Lower leg skin (tissue), 3 donors: Measurements from ENCODE around the gene BPIFB6.

ENCODE experiments used
- POLR2A ChIP-seq, 2 donors: fragments of 450-650 bp; IDR thresholded peaks; one replicate each; pipeline ENCODE4 v1.6.1; 2016 to 2017; ENCODE audit warnings: antibody characterized with exemption in 2 of 2, mild to moderate bottlenecking in 1 of 2, moderate library complexity in 1 of 2
- TF ChIP-seq, protein P1 (sequence below), 3 donors: fragments of 450-650 bp; IDR thresholded peaks; one replicate each; pipeline ENCODE4 v1.5.1; 2016; ENCODE audit warnings: antibody characterized with exemption in 3 of 3, mild to moderate bottlenecking in 3 of 3, moderate library complexity in 2 of 3

DNA sequence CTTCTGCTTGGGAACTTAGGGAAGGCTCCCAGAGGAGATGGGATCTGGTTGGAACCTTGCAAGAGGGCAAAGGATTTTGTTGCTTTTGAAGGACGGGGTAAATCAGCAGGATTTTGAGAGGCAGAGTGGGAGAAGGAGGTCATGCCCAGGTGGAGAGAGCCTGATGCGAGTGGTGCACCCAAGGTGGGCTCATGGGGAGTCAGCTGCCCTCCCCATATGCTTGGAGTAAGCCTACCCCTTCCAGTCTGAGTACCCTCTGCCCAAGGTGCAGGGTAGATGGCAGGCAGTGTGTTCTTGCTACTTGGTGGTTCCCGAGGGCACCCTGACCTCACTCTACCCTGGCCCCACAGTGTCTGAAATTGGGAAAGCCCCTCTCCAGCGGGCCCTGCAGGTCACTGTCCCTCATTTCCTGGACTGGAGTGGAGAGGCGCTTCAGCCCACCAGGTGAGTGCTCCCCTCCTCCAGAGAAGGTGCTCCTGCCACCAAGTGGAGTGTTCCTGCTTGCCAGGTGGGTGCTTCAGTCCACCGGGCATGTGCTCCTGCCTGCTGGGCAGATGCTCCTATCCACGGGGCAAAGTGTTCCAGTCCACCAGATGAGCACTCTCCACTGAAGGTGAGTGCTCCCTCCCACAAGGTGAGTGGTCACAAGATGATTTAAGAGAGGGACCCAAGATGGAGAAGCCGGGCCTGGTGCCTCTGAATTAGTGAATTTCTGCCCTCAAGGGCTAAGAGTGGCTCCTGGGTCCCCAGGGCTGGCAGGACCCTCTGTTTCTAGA lies 20.6 kb upstream of the BPIFB6 start:
- no peak for TF ChIP-seq POLR2A (IDR thresholded peaks at IDR 0.05)
- TF ChIP-seq, protein P1, sequence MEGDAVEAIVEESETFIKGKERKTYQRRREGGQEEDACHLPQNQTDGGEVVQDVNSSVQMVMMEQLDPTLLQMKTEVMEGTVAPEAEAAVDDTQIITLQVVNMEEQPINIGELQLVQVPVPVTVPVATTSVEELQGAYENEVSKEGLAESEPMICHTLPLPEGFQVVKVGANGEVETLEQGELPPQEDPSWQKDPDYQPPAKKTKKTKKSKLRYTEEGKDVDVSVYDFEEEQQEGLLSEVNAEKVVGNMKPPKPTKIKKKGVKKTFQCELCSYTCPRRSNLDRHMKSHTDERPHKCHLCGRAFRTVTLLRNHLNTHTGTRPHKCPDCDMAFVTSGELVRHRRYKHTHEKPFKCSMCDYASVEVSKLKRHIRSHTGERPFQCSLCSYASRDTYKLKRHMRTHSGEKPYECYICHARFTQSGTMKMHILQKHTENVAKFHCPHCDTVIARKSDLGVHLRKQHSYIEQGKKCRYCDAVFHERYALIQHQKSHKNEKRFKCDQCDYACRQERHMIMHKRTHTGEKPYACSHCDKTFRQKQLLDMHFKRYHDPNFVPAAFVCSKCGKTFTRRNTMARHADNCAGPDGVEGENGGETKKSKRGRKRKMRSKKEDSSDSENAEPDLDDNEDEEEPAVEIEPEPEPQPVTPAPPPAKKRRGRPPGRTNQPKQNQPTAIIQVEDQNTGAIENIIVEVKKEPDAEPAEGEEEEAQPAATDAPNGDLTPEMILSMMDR (IDR thresholded peaks at IDR 0.05): no peak
